GM18951 (cell line): ENCODE results near the gene TDRD7.

Source experiments
- POLR2A ChIP-seq: IDR thresholded peaks from 4 replicates; pipeline ENCODE4 v1.6.1; 2011; ENCODE audit warnings: mild to moderate bottlenecking; ENCODE audit not compliant: insufficient read length, insufficient read depth; ENCODE audit errors: extremely low read depth
- in situ Hi-C: fragments of 300-500 bp; cut with MboI; formaldehyde crosslinking; loops from one replicate; pipeline ENCODE4 v1.12.0; 2022; ENCODE audit warnings: low sequenced_read_pairs, mixed read lengths, inconsistent platforms; ENCODE audit not compliant: unreplicated experiment

TDRD7 gene

DNA sequence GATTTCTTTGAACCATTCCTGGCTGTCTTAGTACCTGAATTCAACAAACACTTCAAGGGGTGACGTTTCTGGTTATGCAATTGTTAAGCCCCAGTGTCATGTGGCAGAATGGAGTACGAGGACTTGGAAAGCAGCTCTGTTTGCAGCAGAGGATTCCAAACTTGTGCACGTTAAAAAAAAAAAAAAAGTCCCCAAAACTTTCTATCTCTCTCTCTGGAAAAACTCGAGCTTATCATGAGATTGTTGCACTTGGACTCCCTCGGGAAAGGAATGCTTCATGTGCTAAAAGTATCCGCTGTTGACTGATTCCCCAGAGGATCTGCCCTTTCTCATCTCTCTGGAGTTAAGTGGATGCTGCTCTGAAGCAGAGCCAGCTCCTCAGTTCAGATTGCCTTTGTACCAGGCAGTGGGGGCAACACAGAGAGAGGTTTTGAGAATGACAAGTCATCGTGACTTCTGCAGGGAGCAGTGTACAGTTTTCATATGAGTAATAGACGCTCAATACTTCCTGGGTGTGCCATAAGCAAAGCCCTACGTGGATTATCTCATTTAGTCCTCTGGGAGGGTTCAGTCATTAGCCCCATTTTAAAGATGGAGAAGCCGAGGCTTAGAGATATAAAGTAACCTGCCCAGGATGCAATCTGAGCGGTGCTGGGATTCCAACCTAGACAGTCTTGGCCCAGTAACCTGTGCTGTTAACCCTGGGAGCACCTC lies 117.6 kb downstream of the TDRD7 start:
- in situ Hi-C loops = no loop called here
- no peak for TF ChIP-seq POLR2A

DNA sequence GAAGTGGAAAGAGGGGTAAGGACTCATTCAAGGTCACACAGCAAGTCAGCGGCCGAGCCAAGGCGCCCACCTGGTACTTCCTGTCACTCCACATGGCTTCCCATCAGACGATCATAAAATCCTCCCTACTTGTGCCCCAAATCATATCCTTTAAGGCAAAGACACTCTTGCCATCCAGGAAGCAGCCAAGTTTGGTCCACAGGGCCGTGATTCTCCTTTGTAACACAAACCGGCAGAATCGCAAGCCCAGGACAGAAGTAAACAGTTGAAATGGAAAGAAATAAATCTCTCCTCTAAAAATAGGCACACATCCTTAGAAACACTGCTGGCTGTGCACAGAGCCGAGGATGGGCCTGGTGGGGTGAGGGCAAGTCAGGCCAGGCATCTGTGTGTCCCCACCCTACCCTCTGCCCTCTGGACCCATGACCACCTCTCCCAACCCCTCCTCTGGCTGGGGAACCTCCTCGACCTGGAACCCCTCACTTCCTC lies 120.0 kb downstream of the TDRD7 start:
- no peak for TF ChIP-seq POLR2A
- in situ Hi-C loops = no loop called here

DNA sequence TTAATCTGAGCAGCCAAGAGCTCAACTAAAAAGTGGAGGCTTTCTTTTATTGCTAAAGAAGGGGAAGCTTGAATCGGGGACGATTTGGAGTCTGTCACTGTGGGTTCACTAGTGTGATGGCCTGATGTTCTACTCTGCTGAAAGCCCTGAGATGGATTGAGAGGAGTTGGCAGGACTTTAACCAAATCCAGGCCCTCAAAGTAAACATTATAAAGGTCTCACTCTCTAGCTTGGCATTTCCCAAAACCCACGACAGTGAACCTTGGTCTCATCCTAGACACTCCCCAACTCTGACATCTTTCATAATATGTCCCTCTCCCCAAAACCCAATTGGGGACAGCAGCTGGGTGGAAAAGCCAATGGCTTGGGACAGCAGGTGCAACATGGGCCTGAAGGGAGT lies 122.3 kb downstream of the TDRD7 start:
- in situ Hi-C loops = no loop called here

DNA sequence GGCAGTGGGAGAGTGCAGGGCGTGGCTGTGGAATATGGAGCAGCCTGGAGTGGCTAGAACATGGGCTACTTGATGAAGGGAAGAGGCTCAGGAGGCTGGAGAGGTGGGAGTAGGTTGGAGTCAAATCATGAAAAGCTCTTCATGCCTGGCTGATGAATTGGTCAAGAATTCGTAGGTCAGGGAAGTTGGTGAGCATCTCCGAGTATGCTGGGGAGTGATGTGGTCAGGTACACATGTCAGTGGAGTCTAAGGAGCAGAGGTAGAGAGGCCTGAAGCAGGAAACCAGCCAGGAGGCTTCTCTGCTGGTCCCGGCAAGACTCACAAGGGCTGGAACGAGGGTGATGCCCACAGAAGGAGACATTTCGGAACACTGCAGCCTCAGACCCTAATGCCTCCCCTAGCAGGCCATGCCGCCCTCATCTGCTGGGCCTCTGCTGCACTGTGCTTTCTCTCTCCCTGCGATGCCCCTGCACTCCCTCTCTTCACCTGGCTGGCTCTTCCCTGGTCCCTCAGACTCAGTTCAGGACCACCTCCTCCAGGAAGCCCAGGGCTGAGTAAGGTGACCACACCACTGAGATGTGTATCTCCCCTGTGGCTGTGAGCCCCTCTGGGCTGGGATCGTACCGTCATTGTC lies 123.2 kb downstream of the TDRD7 start:
- no peak for TF ChIP-seq POLR2A
- in situ Hi-C loops = no loop called here

More for the DNA sequence above, 122.3 kb downstream of the TDRD7 start:
- TF ChIP-seq POLR2A = no peak

DNA sequence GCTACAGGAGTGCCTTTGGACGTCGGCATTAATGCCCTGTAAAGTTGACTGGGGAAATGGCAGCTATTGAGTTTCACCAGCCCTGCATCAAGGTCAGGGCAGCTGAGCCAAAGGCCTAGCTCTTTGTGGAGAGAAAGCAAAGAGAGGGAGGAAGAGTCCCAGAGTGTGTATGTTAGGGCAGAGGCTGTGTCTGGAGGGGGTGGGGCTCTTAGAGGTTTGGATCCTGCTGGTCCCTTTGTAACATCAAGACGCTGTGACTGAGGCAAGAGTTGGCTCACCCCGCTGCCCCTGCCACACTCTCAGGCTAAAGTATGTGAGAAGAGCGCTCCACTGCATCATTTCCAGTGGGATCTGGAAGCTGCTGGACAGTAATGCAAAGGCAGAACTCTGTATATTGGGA lies 123.9 kb downstream of the TDRD7 start:
- in situ Hi-C loops = no loop called here
- no peak for TF ChIP-seq POLR2A

DNA sequence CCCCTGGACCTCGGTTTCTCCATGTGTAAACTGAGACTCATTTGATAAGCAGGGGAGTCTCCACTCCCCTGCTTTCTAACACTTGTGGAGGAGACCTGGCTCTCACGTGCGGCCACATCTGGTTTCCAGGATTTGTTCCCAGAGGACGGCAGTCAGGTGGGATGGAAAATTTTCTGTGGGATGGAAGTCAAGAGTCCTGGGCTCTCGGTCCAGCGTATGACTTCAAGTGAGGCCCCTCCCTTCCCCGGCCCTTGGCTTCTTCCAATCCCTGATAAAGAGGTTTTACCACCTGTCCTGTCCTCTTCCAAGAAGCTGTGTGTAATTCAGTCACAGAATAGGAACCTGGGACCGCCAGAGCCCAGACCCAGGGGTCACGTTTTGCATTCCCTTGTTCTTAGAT lies 124.6 kb downstream of the TDRD7 start:
- in situ Hi-C loops = no loop called here
- no peak for TF ChIP-seq POLR2A

DNA sequence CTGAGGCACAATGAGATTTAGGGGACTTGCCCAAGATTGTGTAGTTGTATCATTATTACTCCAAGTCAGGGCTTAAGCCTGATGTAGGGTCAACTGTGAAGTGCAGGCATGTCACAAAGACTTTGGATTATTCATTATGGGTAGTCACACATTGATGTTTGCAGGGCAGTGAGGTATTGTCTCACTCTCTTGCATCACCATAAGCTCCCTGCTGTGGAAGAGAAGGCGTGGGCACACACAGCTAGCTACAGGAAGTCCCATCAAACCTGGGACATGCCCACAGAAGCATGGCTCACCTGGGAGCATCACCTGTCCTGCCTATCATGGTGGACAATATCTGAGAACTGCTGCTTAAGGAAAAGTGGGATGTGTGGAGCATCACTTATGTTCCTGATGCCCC lies 131.7 kb downstream of the TDRD7 start:
- TF ChIP-seq POLR2A = no peak
- in situ Hi-C loops = no loop called here

DNA sequence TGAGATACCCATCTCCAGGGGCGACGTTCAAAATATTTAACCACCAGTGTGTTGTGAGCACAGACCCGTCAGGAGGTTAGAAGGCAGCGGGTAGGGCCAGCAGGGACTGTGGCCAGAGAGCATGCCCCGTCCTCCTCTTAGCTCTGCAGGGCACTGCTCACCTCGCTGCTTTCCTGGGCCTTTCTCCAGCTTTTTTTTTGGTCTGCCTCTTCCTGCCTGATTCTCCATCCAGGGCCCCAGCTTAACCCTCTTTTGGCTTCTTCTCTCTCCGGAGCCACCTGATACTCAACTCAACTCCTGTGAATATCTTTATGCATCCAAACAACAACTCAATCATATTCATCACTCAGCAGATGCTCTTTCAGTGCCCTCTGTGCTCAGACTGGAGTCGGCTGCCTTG lies 133.6 kb downstream of the TDRD7 start:
- no peak for TF ChIP-seq POLR2A
- in situ Hi-C loops = no loop called here
